Prostate gland (tissue), 2 donors: Measurements from ENCODE around the gene CELF4. TPM values are rescaled to one million over a fixed set of nuclear protein-coding genes. Genes with fewer than 3 reads are reported as not detected.

Experiments
- DNase-seq: peaks from one replicate; pipeline ENCODE4 v3.0.0-alpha.2; 2019; ENCODE audit warnings: low spot score
- H3K27ac ChIP-seq, 2 donors: fragments of 200-600 bp; sonication (generic); 2 replicates each; pipeline ENCODE4 v1.5.1; 2017 to 2019
- H3K27me3 ChIP-seq: fragments of 200-600 bp; sonication (generic); replicated peaks from 2 replicates; pipeline ENCODE4 v1.5.1; 2019; ENCODE audit not compliant: insufficient read depth
- H3K36me3 ChIP-seq, 2 donors: fragments of 200-600 bp; sonication (generic); 1 replicate in 1 of 2; 2 replicates in 1 of 2; pipeline versions ENCODE4 v1.5.1 to v1.8.1; 2017 to 2019
- H3K4me1 ChIP-seq: fragments of 200-600 bp; sonication (generic); replicated peaks from 2 replicates; pipeline ENCODE4 v1.5.1; 2019
- H3K4me3 ChIP-seq, 2 donors: fragments of 200-600 bp; sonication (generic); 2 replicates each; pipeline ENCODE4 v1.5.1; 2017 to 2019
- H3K9me3 ChIP-seq: fragments of 200-600 bp; sonication (generic); 2 replicates; pipeline ENCODE4 v1.5.1; 2017
- POLR2A ChIP-seq: fragments of 450-650 bp; IDR thresholded peaks from one replicate; pipeline ENCODE4 v1.6.1; 2016; ENCODE audit warnings: antibody characterized with exemption, mild to moderate bottlenecking
- POLR2AphosphoS5 ChIP-seq: sonication (generic); formaldehyde crosslinking; IDR thresholded peaks from one replicate; pipeline ENCODE4 v1.6.1; 2017; ENCODE audit warnings: antibody characterized with exemption
- WGBS: methylation state at CpG from one replicate; pipeline ENCODE4 v1.1.5; 2018; 5-methylcytosine and 5-hydroxymethylcytosine counted together
- intact Hi-C: fragments of 100-400 bp; cut with DNase I; formaldehyde crosslinking; loops from one replicate; pipeline ENCODE4 v1.14.2; 2022
- total RNA-seq, 2 donors: library from RNA; depleted of rRNA; stranded (reverse); fragments of >200 nt; gene quantifications; one replicate each; pipeline ENCODE4 v1.1.0, GENCODE V29; 2016
- TF ChIP-seq, protein P1 (sequence below), 4 experiments: fragments of 200-600 bp in 2 of 4; fragments of 450-650 bp in 2 of 4; sonication (generic) in 2 of 4; IDR thresholded peaks; 1 replicate in 3 of 4; 2 replicates in 1 of 4; pipeline ENCODE4 v1.5.1; 2016 to 2019; ENCODE audit warnings: antibody characterized with exemption in 4 of 4, mild to moderate bottlenecking in 2 of 4, moderate library complexity in 2 of 4

CELF4 gene
- total RNA-seq, 2 donors from 2014 or later, result 7.8 to 8.5 TPM

DNA sequence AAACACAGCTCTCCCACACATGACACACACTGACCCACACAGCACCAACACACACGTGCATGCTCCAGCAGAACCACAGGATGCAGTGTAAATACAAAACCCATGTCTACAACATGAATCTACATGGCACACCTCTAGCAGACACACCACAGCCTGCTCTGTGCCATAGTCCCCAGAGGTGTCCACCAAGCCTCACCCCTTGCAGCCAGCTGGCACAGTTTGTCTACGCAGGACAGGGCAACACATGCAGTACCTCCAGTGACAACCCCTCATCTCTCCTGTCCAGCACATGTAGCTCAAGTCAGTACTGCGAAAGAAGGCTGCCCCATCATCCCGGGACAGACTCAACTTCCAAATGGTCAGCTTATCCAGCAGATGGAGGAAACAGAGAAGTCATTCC is 18.9 kb downstream of the CELF4 start:
- H3K9me3 ChIP-seq, result no peaks in the 10 kb centered on the region
- no peak for TF ChIP-seq POLR2A
- TF ChIP-seq, protein P1, sequence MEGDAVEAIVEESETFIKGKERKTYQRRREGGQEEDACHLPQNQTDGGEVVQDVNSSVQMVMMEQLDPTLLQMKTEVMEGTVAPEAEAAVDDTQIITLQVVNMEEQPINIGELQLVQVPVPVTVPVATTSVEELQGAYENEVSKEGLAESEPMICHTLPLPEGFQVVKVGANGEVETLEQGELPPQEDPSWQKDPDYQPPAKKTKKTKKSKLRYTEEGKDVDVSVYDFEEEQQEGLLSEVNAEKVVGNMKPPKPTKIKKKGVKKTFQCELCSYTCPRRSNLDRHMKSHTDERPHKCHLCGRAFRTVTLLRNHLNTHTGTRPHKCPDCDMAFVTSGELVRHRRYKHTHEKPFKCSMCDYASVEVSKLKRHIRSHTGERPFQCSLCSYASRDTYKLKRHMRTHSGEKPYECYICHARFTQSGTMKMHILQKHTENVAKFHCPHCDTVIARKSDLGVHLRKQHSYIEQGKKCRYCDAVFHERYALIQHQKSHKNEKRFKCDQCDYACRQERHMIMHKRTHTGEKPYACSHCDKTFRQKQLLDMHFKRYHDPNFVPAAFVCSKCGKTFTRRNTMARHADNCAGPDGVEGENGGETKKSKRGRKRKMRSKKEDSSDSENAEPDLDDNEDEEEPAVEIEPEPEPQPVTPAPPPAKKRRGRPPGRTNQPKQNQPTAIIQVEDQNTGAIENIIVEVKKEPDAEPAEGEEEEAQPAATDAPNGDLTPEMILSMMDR (IDR thresholded peaks at IDR 0.05), result no peak
- TF ChIP-seq POLR2AphosphoS5, result no peak
- WGBS, result 90% methylated on average over 4 of the region's 4 CpGs
- no peaks in the 10 kb centered on the region for H3K4me1 ChIP-seq
- no peaks in the 10 kb centered on the region for H3K36me3 ChIP-seq
- H3K27ac ChIP-seq, result no peak overlapping the region
- H3K27me3 ChIP-seq, result no peaks in the 10 kb centered on the region
- DNase-seq, result no peak
- H3K4me3 ChIP-seq, result no peak overlapping the region
- intact Hi-C loops, result no loop called here

DNA sequence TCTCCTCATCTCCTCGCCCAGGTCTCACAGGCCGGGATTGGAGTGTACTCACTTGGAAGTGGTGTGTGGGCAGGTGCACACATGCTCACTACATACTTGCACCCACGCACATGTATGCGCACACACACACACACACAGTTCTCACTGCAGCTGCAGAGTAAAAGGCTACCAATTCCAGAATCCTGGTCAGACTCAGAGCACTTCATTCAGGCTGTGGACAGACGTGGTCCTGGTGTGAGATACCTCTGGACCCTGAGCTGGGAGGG is 19.4 kb downstream of the CELF4 start:
- Histone ChIP-seq H3K4me1 (no peaks in the 10 kb centered on the region), H3K9me3 (no peaks in the 10 kb centered on the region), H3K36me3 (no peaks in the 10 kb centered on the region), H3K27ac (no peak overlapping the region), H3K27me3 (no peaks in the 10 kb centered on the region), H3K4me3 (no peak overlapping the region)
- TF ChIP-seq, protein P1 (IDR thresholded peaks at IDR 0.05), result no peak
- no peak for TF ChIP-seq POLR2A
- TF ChIP-seq POLR2AphosphoS5, result no peak
- WGBS, result 87% methylated on average over 5 of the region's 5 CpGs
- intact Hi-C loops, result no loop called here
- DNase-seq, result no peak

DNA sequence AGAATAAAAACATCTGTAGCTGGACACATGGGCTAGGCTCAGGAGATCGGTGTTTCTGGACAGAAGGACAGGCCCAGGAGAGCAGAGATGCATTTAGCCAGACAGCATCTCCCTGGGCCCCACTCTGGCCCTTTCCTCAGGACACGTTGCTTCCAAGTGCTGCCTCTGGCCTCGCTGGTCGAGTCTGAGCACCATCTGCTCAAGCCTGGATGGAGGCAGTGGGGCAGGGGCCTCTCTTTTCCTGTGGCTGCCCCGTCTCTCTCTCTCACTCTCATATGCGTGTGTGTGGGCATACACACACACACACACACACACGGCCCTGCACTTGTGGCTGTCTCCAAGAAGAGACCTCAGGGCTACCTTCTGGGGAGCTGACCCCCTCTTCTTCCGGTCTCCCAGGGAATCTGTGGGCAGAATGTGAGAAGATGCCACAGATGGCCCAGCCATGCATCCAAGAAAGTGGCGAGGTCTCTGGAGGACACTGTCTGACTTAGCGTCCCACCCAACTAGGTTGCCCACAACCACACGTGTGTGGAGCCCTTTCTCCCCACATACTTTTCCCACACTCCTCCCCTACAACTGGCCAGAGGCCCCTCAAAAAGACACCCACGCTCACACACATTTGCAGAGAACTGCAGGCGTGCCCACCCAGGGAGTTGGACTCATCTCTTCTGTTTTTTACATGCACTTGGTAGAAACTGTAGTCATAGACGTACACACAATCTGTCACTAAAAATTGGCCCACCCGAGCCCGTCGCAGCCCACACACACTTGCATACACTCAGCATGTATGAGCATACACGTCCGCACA is 19.9 kb downstream of the CELF4 start:
- TF ChIP-seq POLR2AphosphoS5 (no peak), POLR2A (no peak)
- TF ChIP-seq, protein P1 (IDR thresholded peaks at IDR 0.05), result no peak
- H3K4me1 ChIP-seq, result no peaks in the 10 kb centered on the region
- no peaks in the 10 kb centered on the region for H3K27me3 ChIP-seq
- H3K4me3 ChIP-seq, result no peak overlapping the region
- intact Hi-C loops, result no loop called here
- H3K9me3 ChIP-seq, result no peaks in the 10 kb centered on the region
- DNase-seq, result no peak
- WGBS, result 80% methylated on average over 19 of the region's 19 CpGs
- H3K36me3 ChIP-seq, result no peaks in the 10 kb centered on the region
- no peak overlapping the region for H3K27ac ChIP-seq

DNA sequence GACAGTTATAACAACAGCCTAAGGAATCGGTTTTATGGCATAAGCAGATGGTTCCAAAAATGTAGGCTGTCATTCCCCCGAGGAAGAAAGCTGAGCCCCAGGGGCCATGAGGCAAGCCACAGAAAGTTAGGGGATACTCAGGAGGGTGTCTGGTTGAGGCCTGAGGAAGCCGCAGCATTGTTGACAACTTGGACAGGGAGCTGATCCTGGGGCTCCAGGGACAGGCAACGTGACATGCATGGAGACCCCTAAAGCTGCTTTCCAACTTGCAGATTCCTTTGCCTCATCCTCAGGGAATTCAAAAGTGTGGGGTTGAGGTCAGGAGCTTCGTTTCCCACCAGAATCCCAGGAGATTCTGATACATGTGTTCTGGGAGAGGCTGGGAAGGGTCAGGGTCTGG is 20.9 kb downstream of the CELF4 start:
- WGBS, result 65% methylated on average over 5 of the region's 5 CpGs
- intact Hi-C loops, result no loop called here
- no peak overlapping the region for H3K4me3 ChIP-seq
- no peaks in the 10 kb centered on the region for H3K27me3 ChIP-seq
- no peaks in the 10 kb centered on the region for H3K9me3 ChIP-seq
- DNase-seq, result no peak
- no peaks in the 10 kb centered on the region for H3K4me1 ChIP-seq
- TF ChIP-seq, protein P1 (IDR thresholded peaks at IDR 0.05), result no peak
- TF ChIP-seq POLR2A (no peak), POLR2AphosphoS5 (no peak)
- no peak overlapping the region for H3K27ac ChIP-seq
- no peaks in the 10 kb centered on the region for H3K36me3 ChIP-seq

DNA sequence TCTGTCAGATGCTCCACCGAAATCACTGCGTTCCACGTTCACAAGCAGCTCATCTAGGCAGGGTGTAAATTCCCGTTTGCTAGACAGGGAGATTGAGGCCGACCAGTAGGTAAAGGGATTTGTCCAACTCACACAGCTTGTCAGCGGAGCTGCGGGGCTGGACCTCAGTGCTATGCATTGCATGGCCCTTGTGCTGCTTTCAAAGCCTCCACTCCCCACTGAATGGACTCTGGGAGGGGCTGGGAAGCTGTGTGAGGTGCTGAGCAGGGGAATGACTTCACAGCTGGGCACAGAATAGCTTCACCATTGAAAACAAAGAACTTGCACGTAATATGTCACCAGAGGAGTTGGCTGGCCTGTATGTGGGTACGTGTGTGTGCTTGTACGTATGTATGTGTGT is 21.4 kb downstream of the CELF4 start:
- H3K36me3 ChIP-seq, result no peaks in the 10 kb centered on the region
- no peaks in the 10 kb centered on the region for H3K4me1 ChIP-seq
- H3K4me3 ChIP-seq, result no peak overlapping the region
- TF ChIP-seq POLR2AphosphoS5 (no peak), POLR2A (no peak)
- TF ChIP-seq, protein P1 (IDR thresholded peaks at IDR 0.05), result no peak
- no peak for DNase-seq
- intact Hi-C loops, result no loop called here
- 71% methylated on average over 10 of the region's 10 CpGs for WGBS
- no peaks in the 10 kb centered on the region for H3K9me3 ChIP-seq
- no peaks in the 10 kb centered on the region for H3K27me3 ChIP-seq
- no peak overlapping the region for H3K27ac ChIP-seq
